Body of pancreas (tissue), 4 donors: ENCODE measurements around the gene TGM3. TPM values are rescaled to one million over a fixed set of nuclear protein-coding genes. Genes with fewer than 3 reads are reported as not detected.

Experiments
- ATAC-seq: fragments of 150-250 bp; one replicate; pipeline ENCODE4 v1.9.1; 2016
- DNase-seq, 4 donors: peaks; one replicate each; pipeline ENCODE4 v3.0.0-alpha.2; 2019
- H3K27ac ChIP-seq, 4 donors: fragments of 200-600 bp; sonication (generic); 1 replicate in 3 of 4; 2 replicates in 1 of 4; pipeline versions ENCODE4 v1.5.1 to v1.6.1; 2016 to 2019; ENCODE audit warnings: mild to moderate bottlenecking in 1 of 4, mixed read lengths in 1 of 4, moderate library complexity in 1 of 4
- H3K27me3 ChIP-seq, 2 donors: fragments of 200-600 bp; sonication (generic); one replicate each; pipeline ENCODE4 v1.6.0; 2016; ENCODE audit warnings: mild to moderate bottlenecking in 1 of 2
- H3K36me3 ChIP-seq, 2 donors: fragments of 200-600 bp; sonication (generic); replicated peaks in 1 of 2; 2 replicates each; pipeline ENCODE4 v1.5.1; 2016; ENCODE audit warnings: low read depth in 2 of 2; ENCODE audit not compliant: insufficient read depth in 1 of 2
- H3K4me1 ChIP-seq: fragments of 200-600 bp; sonication (generic); one replicate; pipeline ENCODE4 v1.6.0; 2016
- H3K4me3 ChIP-seq, 2 donors: fragments of 200-600 bp; sonication (generic); 1 replicate in 1 of 2; 2 replicates in 1 of 2; pipeline ENCODE4 v1.5.1; 2016 to 2019
- H3K9me3 ChIP-seq, 3 donors: fragments of 200-600 bp; sonication (generic); 1 replicate in 2 of 3; 2 replicates in 1 of 3; pipeline ENCODE4 v1.5.1; 2016
- POLR2A ChIP-seq, 3 donors: fragments of 450-650 bp; IDR thresholded peaks; one replicate each; pipeline ENCODE4 v1.6.1; 2016; ENCODE audit warnings: antibody characterized with exemption in 3 of 3, mild to moderate bottlenecking in 2 of 3
- WGBS, 2 donors: methylation state at CpG; one replicate each; pipeline ENCODE4 v1.1.5; 2017; 5-methylcytosine and 5-hydroxymethylcytosine counted together
- intact Hi-C: fragments of 100-400 bp; cut with DNase I; formaldehyde crosslinking; loops from one replicate; pipeline ENCODE4 v1.15.1; 2023
- total RNA-seq, 2 donors: library from RNA; depleted of rRNA; stranded (reverse); fragments of >200 nt; gene quantifications; one replicate each; pipeline ENCODE4 v1.1.0, GENCODE V29; 2016
- TF ChIP-seq, protein P1 (sequence below), 7 experiments: fragments of 450-650 bp in 4 of 7; fragments of 200-600 bp in 3 of 7; sonication (generic) in 3 of 7; IDR thresholded peaks; one replicate each; pipeline ENCODE4 v1.5.1; 2016 to 2019; ENCODE audit warnings: antibody characterized with exemption in 7 of 7

The TGM3 gene
- total RNA-seq, 2 donors from 2014 or later = 0.26 TPM; not detected in 1

DNA sequence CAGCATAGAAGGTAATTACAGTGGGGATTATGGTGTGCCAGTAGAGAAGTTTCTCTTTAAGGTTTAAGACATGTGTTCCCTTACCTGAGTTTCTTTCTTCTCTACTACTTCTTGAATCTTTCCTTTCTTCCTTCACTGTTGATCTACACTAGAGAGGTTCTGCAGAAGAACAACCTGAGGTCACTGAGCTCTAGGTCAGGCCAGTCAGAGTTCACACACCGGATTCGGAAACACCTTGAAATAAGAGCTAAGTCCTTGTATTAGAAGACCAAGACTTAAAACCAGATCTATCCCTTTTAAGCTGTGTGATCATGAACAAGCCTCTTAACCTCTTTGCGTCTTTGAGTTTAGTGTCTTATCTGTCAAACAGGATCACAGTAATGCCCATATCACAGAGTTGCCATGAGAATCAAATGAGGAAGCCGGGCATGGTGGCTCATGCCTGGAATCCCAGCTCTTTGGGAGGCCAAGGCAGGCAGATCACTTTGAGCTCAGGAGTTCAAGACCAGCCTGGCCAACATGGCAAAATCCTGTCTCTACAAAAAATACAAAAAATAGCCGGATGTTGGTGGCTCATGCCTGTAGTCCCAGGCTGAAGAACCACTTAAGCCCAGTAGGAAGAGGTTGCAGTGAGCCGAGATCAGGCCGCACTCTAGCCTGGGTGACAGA, 22.0 kb upstream of the TGM3 start:
- no peak overlapping the region for H3K27ac ChIP-seq
- H3K4me3 ChIP-seq = no peak overlapping the region
- no peak for ATAC-seq
- no peaks in the 10 kb centered on the region for H3K9me3 ChIP-seq
- H3K4me1 ChIP-seq = peaks cover 5% of the 10 kb centered on the region
- H3K36me3 ChIP-seq = no peaks in the 10 kb centered on the region
- 89% methylated on average over 7 of the region's 7 CpGs for WGBS, 2 donors
- H3K27me3 ChIP-seq = no peaks in the 10 kb centered on the region
- TF ChIP-seq, protein P1, sequence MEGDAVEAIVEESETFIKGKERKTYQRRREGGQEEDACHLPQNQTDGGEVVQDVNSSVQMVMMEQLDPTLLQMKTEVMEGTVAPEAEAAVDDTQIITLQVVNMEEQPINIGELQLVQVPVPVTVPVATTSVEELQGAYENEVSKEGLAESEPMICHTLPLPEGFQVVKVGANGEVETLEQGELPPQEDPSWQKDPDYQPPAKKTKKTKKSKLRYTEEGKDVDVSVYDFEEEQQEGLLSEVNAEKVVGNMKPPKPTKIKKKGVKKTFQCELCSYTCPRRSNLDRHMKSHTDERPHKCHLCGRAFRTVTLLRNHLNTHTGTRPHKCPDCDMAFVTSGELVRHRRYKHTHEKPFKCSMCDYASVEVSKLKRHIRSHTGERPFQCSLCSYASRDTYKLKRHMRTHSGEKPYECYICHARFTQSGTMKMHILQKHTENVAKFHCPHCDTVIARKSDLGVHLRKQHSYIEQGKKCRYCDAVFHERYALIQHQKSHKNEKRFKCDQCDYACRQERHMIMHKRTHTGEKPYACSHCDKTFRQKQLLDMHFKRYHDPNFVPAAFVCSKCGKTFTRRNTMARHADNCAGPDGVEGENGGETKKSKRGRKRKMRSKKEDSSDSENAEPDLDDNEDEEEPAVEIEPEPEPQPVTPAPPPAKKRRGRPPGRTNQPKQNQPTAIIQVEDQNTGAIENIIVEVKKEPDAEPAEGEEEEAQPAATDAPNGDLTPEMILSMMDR (IDR thresholded peaks at IDR 0.05) = no peak
- no peak for TF ChIP-seq POLR2A (IDR thresholded peaks at IDR 0.05)
- intact Hi-C loops = no loop called here
- no peak for DNase-seq

DNA sequence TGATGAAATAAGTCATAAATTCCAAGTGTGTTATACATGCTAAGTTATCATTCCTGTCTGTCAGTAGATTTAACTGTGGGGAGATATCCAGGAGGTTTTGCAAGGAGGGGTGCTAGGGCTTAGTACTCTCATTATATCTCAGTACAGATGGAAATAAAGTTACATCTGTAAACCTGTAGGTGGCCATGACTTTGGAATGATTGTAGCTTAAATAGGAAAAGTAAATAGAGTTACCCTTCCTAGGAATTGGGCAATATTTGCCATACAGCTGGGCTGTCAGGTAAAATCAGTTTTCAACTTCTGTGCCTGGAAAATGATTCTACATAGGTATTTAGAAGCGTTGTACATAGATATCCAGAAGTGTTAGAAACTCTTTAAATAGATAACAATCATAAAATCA, 19.8 kb upstream of the TGM3 start:
- intact Hi-C loops = no loop called here
- Histone ChIP-seq H3K9me3 (no peaks in the 10 kb centered on the region), H3K4me1 (peaks cover 5% of the 10 kb centered on the region), H3K36me3 (no peaks in the 10 kb centered on the region), H3K27ac (no peak overlapping the region), H3K27me3 (no peaks in the 10 kb centered on the region), H3K4me3 (no peak overlapping the region)
- TF ChIP-seq, protein P1 (IDR thresholded peaks at IDR 0.05) = peak in 4 of 7 experiments; percentile 6 to 30 (median 13)
- TF ChIP-seq POLR2A (IDR thresholded peaks at IDR 0.05) = no peak
- ATAC-seq (no peak), DNase-seq (no peak)
- 13 to 25% methylated on average over 1 of the region's 1 CpG for WGBS, 2 donors

DNA sequence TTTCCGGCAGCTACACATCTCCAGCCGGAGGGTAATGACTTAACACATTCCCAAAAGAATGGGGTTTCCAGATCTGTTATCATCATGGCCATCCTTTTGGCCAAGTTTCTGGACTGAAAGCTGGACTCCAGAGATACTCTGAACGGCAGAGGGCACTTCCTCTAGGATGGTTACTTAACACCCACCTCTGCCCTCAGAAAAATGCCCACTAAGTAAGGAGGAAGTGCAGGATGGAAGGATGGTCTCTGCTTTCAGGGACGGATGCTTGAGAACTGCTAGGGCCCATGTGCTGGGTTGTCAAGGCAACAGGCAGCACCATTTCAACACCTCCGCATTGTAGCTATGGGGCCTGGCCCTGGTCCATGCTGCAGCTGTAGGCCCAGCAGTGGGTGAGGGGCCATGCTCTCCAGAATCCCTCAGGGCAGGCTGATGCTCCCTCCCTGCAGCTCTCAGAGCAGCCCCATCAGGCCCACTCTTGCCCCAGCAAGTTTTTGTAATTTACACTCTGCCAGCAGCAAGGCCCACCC, 16.5 kb upstream of the TGM3 start:
- H3K9me3 ChIP-seq = no peaks in the 10 kb centered on the region
- H3K4me3 ChIP-seq = no peak overlapping the region
- peaks cover 8% of the 10 kb centered on the region for H3K4me1 ChIP-seq
- H3K27me3 ChIP-seq = no peaks in the 10 kb centered on the region
- 54 to 63% methylated on average over 4 of the region's 5 CpGs for WGBS, 2 donors
- no peak for TF ChIP-seq POLR2A (IDR thresholded peaks at IDR 0.05)
- TF ChIP-seq, protein P1 (IDR thresholded peaks at IDR 0.05) = no peak
- H3K27ac ChIP-seq = no peak overlapping the region
- DNase-seq = no peak
- intact Hi-C loops = no loop called here
- H3K36me3 ChIP-seq = no peaks in the 10 kb centered on the region
- ATAC-seq = no peak

DNA sequence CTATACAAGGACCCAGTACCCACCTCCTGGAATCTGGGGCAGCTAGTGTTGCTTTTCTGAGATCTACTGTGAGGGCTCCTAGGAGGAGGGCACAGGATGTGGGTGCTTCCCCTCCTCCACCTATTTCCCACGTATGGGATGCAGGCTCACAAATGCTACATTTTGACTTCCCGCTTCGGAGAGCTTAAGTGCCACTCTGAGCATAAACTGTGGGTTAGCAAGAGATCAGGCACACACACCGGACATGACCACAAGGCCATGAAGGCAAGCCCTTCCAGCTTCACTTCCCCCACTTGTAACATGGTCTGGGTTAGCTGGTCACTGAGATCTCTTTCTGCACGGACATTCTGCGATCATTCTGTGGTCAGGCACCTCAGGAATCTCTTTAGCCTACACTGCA, 15.7 kb upstream of the TGM3 start:
- no peak overlapping the region for H3K4me3 ChIP-seq
- TF ChIP-seq POLR2A (IDR thresholded peaks at IDR 0.05) = no peak
- TF ChIP-seq, protein P1 (IDR thresholded peaks at IDR 0.05) = no peak
- intact Hi-C loops = no loop called here
- DNase-seq (no peak), ATAC-seq (no peak)
- no peak overlapping the region for H3K27ac ChIP-seq
- H3K36me3 ChIP-seq = no peaks in the 10 kb centered on the region
- H3K9me3 ChIP-seq = no peaks in the 10 kb centered on the region
- H3K27me3 ChIP-seq = no peaks in the 10 kb centered on the region
- H3K4me1 ChIP-seq = peaks cover 8% of the 10 kb centered on the region
- WGBS, 2 donors = 70 to 75% methylated on average over 6 of the region's 6 CpGs

DNA sequence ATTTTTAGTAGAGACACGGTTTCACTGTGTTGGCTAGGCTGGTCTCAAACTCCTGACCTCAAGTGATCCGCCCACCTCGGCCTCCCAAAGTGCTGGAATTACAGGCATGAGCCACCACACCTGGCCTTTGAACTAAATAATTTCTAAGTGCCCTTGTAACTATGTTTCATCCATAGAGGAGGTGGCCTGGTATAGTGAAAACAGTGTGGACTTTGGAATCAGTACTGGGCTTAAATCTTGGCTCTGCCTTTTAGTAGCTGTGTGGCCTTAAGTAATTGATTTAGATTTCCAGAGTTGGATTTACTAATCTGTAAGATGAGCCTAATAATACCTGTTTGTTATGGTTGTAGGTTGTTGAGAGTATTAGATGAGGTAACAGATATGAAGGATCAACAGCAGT, 14.2 kb upstream of the TGM3 start:
- Histone ChIP-seq H3K9me3 (no peaks in the 10 kb centered on the region), H3K4me3 (no peak overlapping the region), H3K27ac (no peak overlapping the region), H3K36me3 (no peaks in the 10 kb centered on the region), H3K27me3 (no peaks in the 10 kb centered on the region), H3K4me1 (peaks cover 3% of the 10 kb centered on the region)
- ATAC-seq (no peak), DNase-seq (no peak)
- intact Hi-C loops = no loop called here
- 86 to 89% methylated on average over 3 of the region's 3 CpGs for WGBS, 2 donors
- TF ChIP-seq POLR2A (IDR thresholded peaks at IDR 0.05) = no peak
